HG02642 (cell line): Measurements from ENCODE around the gene MTMR1.

Experiments used
- ATAC-seq: cut with Tn5 transposase; IDR thresholded peaks from one replicate; pipeline ENCODE4 v1.9.1; 2021; ENCODE audit warnings: mild to moderate bottlenecking; ENCODE audit not compliant: unreplicated experiment, poor library complexity

MTMR1 gene

GRCh38 chrX:150774798-150775568 is 81.8 kb downstream of the MTMR1 start:
- no peak for ATAC-seq

- no peak for ATAC-seq
Observed at GRCh38 chrX:150775569-150776350, 82.6 kb downstream of the MTMR1 start.

GRCh38 chrX:150777328-150777992 is 84.3 kb downstream of the MTMR1 start:
- ATAC-seq: no peak

- ATAC-seq: no peak
Observed at GRCh38 chrX:150779385-150779784, 86.2 kb downstream of the MTMR1 start.

GRCh38 chrX:150781677-150782076 is 88.5 kb downstream of the MTMR1 start:
- no peak for ATAC-seq

- no peak for ATAC-seq
Observed at GRCh38 chrX:150790021-150790420, 96.8 kb downstream of the MTMR1 start.

GRCh38 chrX:150792949-150793527 is 99.8 kb downstream of the MTMR1 start:
- no peak for ATAC-seq

- ATAC-seq: no peak
Observed at GRCh38 chrX:150805736-150806135, 112.5 kb downstream of the MTMR1 start.

- ATAC-seq: no peak
Observed at GRCh38 chrX:150806827-150807226, 113.6 kb downstream of the MTMR1 start.

GRCh38 chrX:150813922-150814321 is 120.7 kb downstream of the MTMR1 start:
- ATAC-seq: no peak
